SK-N-MC (cell line): Measurements from ENCODE around the gene MYO5B.

Experiments
- EZH2 ChIP-seq: fragments of 200-600 bp; sonication (generic); IDR thresholded peaks from one replicate; pipeline ENCODE4 v1.6.1; 2017; ENCODE audit warnings: antibody characterized with exemption
- POLR2AphosphoS5 ChIP-seq: IDR thresholded peaks from 2 replicates; pipeline ENCODE4 v1.6.1; 2012; ENCODE audit warnings: mild to moderate bottlenecking, low read depth, low read length, borderline replicate concordance

DNA sequence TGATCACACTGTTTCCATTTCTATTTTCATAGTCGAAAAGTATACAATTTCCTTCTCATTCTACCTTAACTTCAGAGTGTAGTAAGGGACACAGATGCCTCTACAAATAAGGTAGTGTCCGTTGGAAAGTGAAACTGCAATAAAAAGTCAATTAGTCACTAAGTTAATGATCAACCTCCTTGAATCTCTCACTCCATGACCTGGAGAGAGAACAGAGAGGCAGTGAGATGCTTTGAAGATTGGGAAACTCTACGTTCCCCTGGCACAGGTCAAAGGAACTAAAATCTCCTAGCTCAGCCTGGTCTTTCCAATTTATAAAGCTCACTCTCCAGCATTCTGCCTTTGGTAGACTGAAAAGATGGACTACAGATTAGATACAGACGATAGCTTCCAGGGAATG lies 227.8 kb downstream of the MYO5B start:
- no peak for TF ChIP-seq POLR2AphosphoS5
- TF ChIP-seq EZH2, result no peak
